Left ventricle myocardium inferior (tissue), 1 donor: ENCODE results near the gene PHRF1. TPM values are rescaled to one million over a fixed set of nuclear protein-coding genes. Genes with fewer than 3 reads are reported as not detected.

Experiments used
- DNase-seq: peaks from one replicate; pipeline ENCODE4 v3.0.0-alpha.2; 2020
- H3K27ac ChIP-seq: fragments of 200-600 bp; replicated peaks from 2 replicates; pipeline ENCODE4 v1.8.0; 2021
- H3K27me3 ChIP-seq: fragments of 200-600 bp; 2 replicates; pipeline ENCODE4 v1.8.0; 2021; ENCODE audit warnings: low read depth
- H3K36me3 ChIP-seq: fragments of 200-600 bp; 2 replicates; pipeline ENCODE4 v1.8.0; 2021
- H3K4me1 ChIP-seq: fragments of 200-600 bp; 2 replicates; pipeline ENCODE4 v1.8.0; 2021
- H3K4me3 ChIP-seq: fragments of 200-600 bp; 2 replicates; pipeline ENCODE4 v1.8.0; 2021; ENCODE audit warnings: mild to moderate bottlenecking, moderate library complexity
- H3K9me3 ChIP-seq: fragments of 200-600 bp; replicated peaks from 2 replicates; pipeline ENCODE4 v1.8.0; 2021
- CTCF ChIP-seq: fragments of 200-600 bp; IDR thresholded peaks from 2 replicates; pipeline ENCODE4 v1.8.0; 2021; ENCODE audit warnings: antibody characterized with exemption, mild to moderate bottlenecking, borderline replicate concordance
- intact Hi-C: fragments of 100-400 bp; cut with micrococcal nuclease; formaldehyde crosslinking; loops from one replicate; pipeline ENCODE4 v1.11.0; 2022
- total RNA-seq: library from RNA; stranded (reverse); fragmentation: NEBNext Ultra II Directional; extraction: Animal tissue kit (Norgen Biotek cat#: 25700); gene quantifications from one replicate; pipeline ENCODE4 v1.2.1, GENCODE V29; 2021
- donor health status: DM: no; HTN: yes; CAD: no; lungs with severe emphysema.

The PHRF1 gene
- total RNA-seq, 1 donor from 2014 or later = 17.7 TPM

- peak overlapping the region; percentile 17 for H3K4me3 ChIP-seq
- no peak for DNase-seq
- TF ChIP-seq CTCF = no peak
- peaks cover 37% of the 10 kb centered on the region for H3K4me1 ChIP-seq
- H3K27ac ChIP-seq = peak overlapping the region; percentile 65
- H3K27me3 ChIP-seq = no peaks in the 10 kb centered on the region
- H3K9me3 ChIP-seq = no peaks in the 10 kb centered on the region
- H3K36me3 ChIP-seq = peaks cover 100% of the 10 kb centered on the region
- intact Hi-C loops = no loop called here
Measured at GRCh38 chr11:607971-608659, 31.8 kb downstream of the PHRF1 start.

GRCh38 chr11:608791-609251 is 32.6 kb downstream of the PHRF1 start:
- Histone ChIP-seq H3K9me3 (no peaks in the 10 kb centered on the region), H3K36me3 (peaks cover 95% of the 10 kb centered on the region), H3K4me1 (peaks cover 44% of the 10 kb centered on the region), H3K27ac (peak overlapping the region; percentile 65), H3K27me3 (no peaks in the 10 kb centered on the region), H3K4me3 (peak overlapping the region; percentile 17)
- intact Hi-C loops = no loop called here
- no peak for DNase-seq
- no peak for TF ChIP-seq CTCF

GRCh38 chr11:609341-609811 is 33.1 kb downstream of the PHRF1 start:
- Histone ChIP-seq H3K4me3 (no peak overlapping the region), H3K27ac (peak overlapping the region; percentile 65), H3K9me3 (no peaks in the 10 kb centered on the region), H3K27me3 (no peaks in the 10 kb centered on the region), H3K36me3 (peaks cover 91% of the 10 kb centered on the region), H3K4me1 (peaks cover 49% of the 10 kb centered on the region)
- DNase-seq = no peak
- intact Hi-C loops = no loop called here
- TF ChIP-seq CTCF = no peak

- no peak for TF ChIP-seq CTCF
- no peak for DNase-seq
- Histone ChIP-seq H3K36me3 (peaks cover 86% of the 10 kb centered on the region), H3K9me3 (no peaks in the 10 kb centered on the region), H3K27ac (no peak overlapping the region), H3K27me3 (no peaks in the 10 kb centered on the region), H3K4me1 (peaks cover 58% of the 10 kb centered on the region), H3K4me3 (no peak overlapping the region)
- intact Hi-C loops = no loop called here
Measured at GRCh38 chr11:610146-610801, 34.0 kb downstream of the PHRF1 start.

GRCh38 chr11:611001-611996 is 35.0 kb downstream of the PHRF1 start:
- no peak overlapping the region for H3K4me3 ChIP-seq
- no peaks in the 10 kb centered on the region for H3K9me3 ChIP-seq
- H3K27me3 ChIP-seq = no peaks in the 10 kb centered on the region
- peaks cover 60% of the 10 kb centered on the region for H3K4me1 ChIP-seq
- no peak for TF ChIP-seq CTCF
- peaks cover 76% of the 10 kb centered on the region for H3K36me3 ChIP-seq
- no peak for DNase-seq
- intact Hi-C loops = no loop called here
- H3K27ac ChIP-seq = no peak overlapping the region
